Smooth muscle cell (in vitro differentiated cells): ENCODE measurements around the gene HMG20B. TPM values are rescaled to one million over a fixed set of nuclear protein-coding genes. Genes with fewer than 3 reads are reported as not detected.

Experiments used
- DNase-seq: peaks from one replicate; lab custom pipeline; 2025; ENCODE audit not compliant: unreplicated experiment; lab: John Stamatoyannopoulos, UW
- H2AFZ ChIP-seq: fragments of 200-600 bp; sonication (generic); 2 replicates; pipeline ENCODE4 v1.6.0; 2016; ENCODE audit warnings: antibody characterized with exemption, low read depth, mild to moderate bottlenecking
- H3F3A ChIP-seq: fragments of 200-600 bp; sonication (generic); 2 replicates; pipeline ENCODE4 v1.6.0; 2017; ENCODE audit warnings: antibody characterized with exemption, low read depth
- H3K27ac ChIP-seq: fragments of 200-600 bp; sonication (generic); 2 replicates; pipeline ENCODE4 v1.5.1; 2016; ENCODE audit warnings: low read depth, mild to moderate bottlenecking
- H3K27me3 ChIP-seq: fragments of 200-600 bp; sonication (generic); 2 replicates; pipeline ENCODE4 v1.6.1; 2016; ENCODE audit warnings: low read depth, mild to moderate bottlenecking
- H3K36me3 ChIP-seq: fragments of 200-600 bp; sonication (generic); 2 replicates; pipeline ENCODE4 v1.5.1; 2016; ENCODE audit warnings: low read depth
- H3K4me1 ChIP-seq: fragments of 200-600 bp; sonication (generic); 2 replicates; pipeline ENCODE4 v1.5.1; 2016; ENCODE audit warnings: low read depth
- H3K4me2 ChIP-seq: fragments of 200-600 bp; sonication (generic); 2 replicates; pipeline ENCODE4 v1.6.0; 2016; ENCODE audit warnings: mild to moderate bottlenecking
- H3K4me3 ChIP-seq: fragments of 200-600 bp; sonication (generic); 2 replicates; pipeline ENCODE4 v1.5.1; 2016; ENCODE audit warnings: mild to moderate bottlenecking
- H3K79me2 ChIP-seq: fragments of 200-600 bp; sonication (generic); 2 replicates; pipeline ENCODE4 v1.6.0; 2016; ENCODE audit warnings: low read depth, mild to moderate bottlenecking
- H3K9ac ChIP-seq: fragments of 200-600 bp; sonication (generic); 2 replicates; pipeline ENCODE4 v1.6.0; 2016; ENCODE audit warnings: low read depth
- H3K9me3 ChIP-seq: fragments of 200-600 bp; sonication (generic); replicated peaks from 2 replicates; pipeline ENCODE4 v1.5.1; 2016; ENCODE audit warnings: low read depth
- H4K20me1 ChIP-seq: fragments of 200-600 bp; sonication (generic); 2 replicates; pipeline ENCODE4 v1.6.0; 2016; ENCODE audit warnings: low read depth
- CTCF ChIP-seq: fragments of 200-600 bp; sonication (generic); IDR thresholded peaks from 2 replicates; pipeline ENCODE4 v1.5.1; 2017; ENCODE audit warnings: borderline replicate concordance, mild to moderate bottlenecking, antibody characterized with exemption; ENCODE audit not compliant: insufficient read depth, poor library complexity, severe bottlenecking
- WGBS: methylation state at CpG from one replicate; pipeline ENCODE4 v1.1.7; 2016; ENCODE audit warnings: low lambda C conversion rate; 5-methylcytosine and 5-hydroxymethylcytosine counted together
- polyA plus RNA-seq: library from polyadenylated mRNA; unstranded; fragments of >200 nt; fragmentation: Nextera tagmentation; extraction: Ambion mirVana; gene quantifications from 2 replicates; pipeline ENCODE4 v1.2.1, GENCODE V29; 2016
- total RNA-seq: library from RNA; depleted of rRNA; stranded (reverse); fragments of >200 nt; gene quantifications from 2 replicates; pipeline ENCODE4 v1.2.3, GENCODE V29; 2014

The HMG20B gene
- total and polyA plus RNA-seq, 2 experiments from 2014 or later, result 109 to 120 TPM

- Histone ChIP-seq H3K79me2 (no peaks in the 10 kb centered on the region), H3K9me3 (no peaks in the 10 kb centered on the region), H3K36me3 (no peaks in the 10 kb centered on the region), H3K9ac (no peak overlapping the region), H3K4me1 (no peaks in the 10 kb centered on the region), H3K4me3 (no peak overlapping the region), H2AFZ (no peak overlapping the region), H4K20me1 (no peaks in the 10 kb centered on the region), H3F3A (no peaks in the 10 kb centered on the region), H3K4me2 (no peak overlapping the region), H3K27me3 (no peaks in the 10 kb centered on the region), H3K27ac (no peak overlapping the region)
- no peak for DNase-seq
- TF ChIP-seq CTCF, result no peak
- 98% methylated on average over 26 of the region's 26 CpGs for WGBS
Measured at GRCh38 chr19:3615524-3616135, 42.9 kb downstream of the HMG20B start.

- no peak overlapping the region for H3K4me2 ChIP-seq
- H3K4me3 ChIP-seq, result no peak overlapping the region
- no peaks in the 10 kb centered on the region for H4K20me1 ChIP-seq
- H3K9me3 ChIP-seq, result no peaks in the 10 kb centered on the region
- no peaks in the 10 kb centered on the region for H3K36me3 ChIP-seq
- H3K9ac ChIP-seq, result no peak overlapping the region
- H3F3A ChIP-seq, result no peaks in the 10 kb centered on the region
- WGBS, result 88% methylated on average over 18 of the region's 19 CpGs
- no peaks in the 10 kb centered on the region for H3K79me2 ChIP-seq
- no peak for TF ChIP-seq CTCF
- no peaks in the 10 kb centered on the region for H3K4me1 ChIP-seq
- no peak overlapping the region for H2AFZ ChIP-seq
- no peaks in the 10 kb centered on the region for H3K27me3 ChIP-seq
- no peak overlapping the region for H3K27ac ChIP-seq
- no peak for DNase-seq
Measured at GRCh38 chr19:3617463-3617862, 44.7 kb downstream of the HMG20B start.

GRCh38 chr19:3618144-3618810 lies 45.5 kb downstream of the HMG20B start:
- Histone ChIP-seq H3K4me3 (no peak overlapping the region), H2AFZ (no peak overlapping the region), H3K79me2 (no peaks in the 10 kb centered on the region), H3K9ac (no peak overlapping the region), H3K36me3 (no peaks in the 10 kb centered on the region), H3K9me3 (no peaks in the 10 kb centered on the region), H3K4me1 (no peaks in the 10 kb centered on the region), H3K27me3 (no peaks in the 10 kb centered on the region), H3K4me2 (no peak overlapping the region), H3K27ac (no peak overlapping the region), H4K20me1 (no peaks in the 10 kb centered on the region), H3F3A (no peaks in the 10 kb centered on the region)
- TF ChIP-seq CTCF, result peak; percentile 87
- peak; percentile 26 for DNase-seq
- 69% methylated on average over 25 of the region's 31 CpGs for WGBS
